ENCODE data around the gene SIGMAR1. TPM values are rescaled to one million over a fixed set of nuclear protein-coding genes. Genes with fewer than 3 reads are reported as not detected.
A peak's percentile ranks its signal among the peaks of the same experiment; 100 is the strongest.

The SIGMAR1 gene
- total RNA-seq, 2 donors from 2014 or later, result 103 to 142 TPM

- H3K27ac ChIP-seq, result peak within 1 kb of the TSS in 1 of 2 donors; percentile 20
- peak within 1 kb of the TSS; percentile 46 to 62 for H3K4me3 ChIP-seq
- H3K4me1 ChIP-seq (replicated peaks), result peaks cover 17% of the 10 kb centered on the region
- no peaks in the 10 kb centered on the region for H3K9me3 ChIP-seq
- no peaks in the 10 kb centered on the region for H3K27me3 ChIP-seq (replicated peaks; ENCODE audit: insufficient read depth)
- H3K36me3 ChIP-seq, result no peaks in the 10 kb centered on the region
- no peak for TF ChIP-seq CTCF (IDR thresholded peaks at IDR 0.05)
- no peak for TF ChIP-seq POLR2A (IDR thresholded peaks at IDR 0.05)
- TF ChIP-seq POLR2AphosphoS5 (IDR thresholded peaks at IDR 0.05), result no peak
- peak; percentile 48 for DNase-seq (ENCODE audit: low spot score)
- intact Hi-C loops (cut with DNase I), result loop anchor here (2.0 kb wide), 1 partner anchor 187 kb away; no protein-coding TSS in a partner anchor
- WGBS, result under 1% methylated on average over 83 of the region's 104 CpGs
These were observed 47.8 kb downstream of the SIGMAR1 start, which contains the start of gene CNTFR for GRCh38 chr9:34589636-34590380. CNTFR (minus strand) TSS chr9:34589724; CDS start chr9:34568981, 20,743 bp downstream.

GRCh38 chr9:34588671-34589635 is 48.6 kb downstream of the SIGMAR1 start:
- 3% methylated on average over 57 of the region's 86 CpGs for WGBS
- Histone ChIP-seq H3K27ac (no peak overlapping the region), H3K4me1 (replicated peaks) (peaks cover 17% of the 10 kb centered on the region), H3K9me3 (no peaks in the 10 kb centered on the region), H3K4me3 (peak overlapping the region; percentile 46 to 62), H3K27me3 (replicated peaks; ENCODE audit: insufficient read depth) (no peaks in the 10 kb centered on the region), H3K36me3 (no peaks in the 10 kb centered on the region)
- no peak for DNase-seq (ENCODE audit: low spot score)
- intact Hi-C loops (cut with DNase I), result no loop called here
- TF ChIP-seq POLR2A (IDR thresholded peaks at IDR 0.05), result no peak
- no peak for TF ChIP-seq CTCF (IDR thresholded peaks at IDR 0.05)
- TF ChIP-seq POLR2AphosphoS5 (IDR thresholded peaks at IDR 0.05), result no peak

GRCh38 chr9:34587271-34587670 is 50.3 kb downstream of the SIGMAR1 start:
- Histone ChIP-seq H3K4me3 (no peak overlapping the region), H3K4me1 (replicated peaks) (peaks cover 6% of the 10 kb centered on the region), H3K9me3 (no peaks in the 10 kb centered on the region), H3K27me3 (replicated peaks; ENCODE audit: insufficient read depth) (no peaks in the 10 kb centered on the region), H3K27ac (no peak overlapping the region), H3K36me3 (no peaks in the 10 kb centered on the region)
- intact Hi-C loops (cut with DNase I), result no loop called here
- 70% methylated on average over 2 of the region's 2 CpGs for WGBS
- TF ChIP-seq POLR2AphosphoS5 (IDR thresholded peaks at IDR 0.05) (no peak), CTCF (IDR thresholded peaks at IDR 0.05) (no peak), POLR2A (IDR thresholded peaks at IDR 0.05) (no peak)
- DNase-seq (ENCODE audit: low spot score), result no peak

- DNase-seq (ENCODE audit: low spot score), result no peak
- H3K36me3 ChIP-seq, result no peaks in the 10 kb centered on the region
- H3K4me3 ChIP-seq, result no peak overlapping the region
- intact Hi-C loops (cut with DNase I), result no loop called here
- H3K4me1 ChIP-seq (replicated peaks), result peaks cover 6% of the 10 kb centered on the region
- H3K27me3 ChIP-seq (replicated peaks; ENCODE audit: insufficient read depth), result no peaks in the 10 kb centered on the region
- WGBS, result 33% methylated on average over 9 of the region's 11 CpGs
- H3K27ac ChIP-seq, result no peak overlapping the region
- H3K9me3 ChIP-seq, result no peaks in the 10 kb centered on the region
- no peak for TF ChIP-seq POLR2A (IDR thresholded peaks at IDR 0.05)
- TF ChIP-seq CTCF (IDR thresholded peaks at IDR 0.05), result no peak
- TF ChIP-seq POLR2AphosphoS5 (IDR thresholded peaks at IDR 0.05), result no peak
These were observed 51.5 kb downstream of the SIGMAR1 start for GRCh38 chr9:34585946-34586669.
